Parietal lobe (tissue), 1 donor: Measurements from ENCODE around the gene IRGM. TPM values are rescaled to one million over a fixed set of nuclear protein-coding genes. Genes with fewer than 3 reads are reported as not detected.

Experiments used
- total RNA-seq: library from RNA; depleted of rRNA; stranded (reverse); fragments of >200 nt; gene quantifications from one replicate; pipeline ENCODE4 v1.2.3, GENCODE V29; 2014

Gene IRGM, protein sequence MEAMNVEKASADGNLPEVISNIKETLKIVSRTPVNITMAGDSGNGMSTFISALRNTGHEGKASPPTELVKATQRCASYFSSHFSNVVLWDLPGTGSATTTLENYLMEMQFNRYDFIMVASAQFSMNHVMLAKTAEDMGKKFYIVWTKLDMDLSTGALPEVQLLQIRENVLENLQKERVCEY
- total RNA-seq: not detected

DNA sequence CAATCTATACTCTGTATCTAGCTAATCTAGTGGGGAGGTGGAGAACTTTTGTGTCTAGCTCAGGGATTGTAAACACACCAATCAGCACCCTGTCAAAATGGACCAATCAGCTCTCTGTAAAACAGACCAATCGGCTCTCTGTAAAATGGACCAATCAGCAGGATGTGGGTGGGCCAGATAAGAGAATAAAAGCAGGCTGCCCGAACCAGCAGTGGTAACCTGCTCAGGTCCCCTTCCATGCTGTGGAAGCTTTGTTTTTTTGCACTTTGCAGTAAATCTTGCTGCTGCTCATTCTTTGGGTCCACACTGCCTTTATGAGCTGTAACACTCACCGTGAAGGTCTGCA lies at the start of gene IRGM:
IRGM (plus strand) TSS at position 214 of the 346 bp plus-strand sequence. CDS start 1,603 bp downstream, outside the sequence.

Other genes starting within 250 kb of the IRGM start
- 4.4 TPM for gene SYNPO, start 205.9 kb upstream of the IRGM start, total RNA-seq
- gene MYOZ3, start 185.3 kb upstream of the IRGM start, total RNA-seq: 2.2 TPM
- 42.9 TPM for gene RBM22, start 145.5 kb upstream of the IRGM start, total RNA-seq
- 157 TPM for gene DCTN4, start 87.5 kb upstream of the IRGM start, total RNA-seq
- gene SMIM3, start 67.8 kb upstream of the IRGM start, total RNA-seq: 1.3 TPM
- gene ZNF300, start 58.5 kb downstream of the IRGM start, total RNA-seq: 94.8 TPM
- gene GPX3, start 174.1 kb downstream of the IRGM start, total RNA-seq: 17.5 TPM
- gene TNIP1, start 234.5 kb downstream of the IRGM start, total RNA-seq: 27.5 TPM